WI38 (cell line): ENCODE results near the gene MRI1.

Source experiments
- H3K4me3 ChIP-seq: 2 replicates; pipeline ENCODE4 v1.5.1; 2011; ENCODE audit warnings: low read depth, mild to moderate bottlenecking, control low read depth, low read length
- TF ChIP-seq, protein P1 (sequence below): IDR thresholded peaks from 2 replicates; pipeline ENCODE4 v1.5.1; 2012; ENCODE audit warnings: low read depth, mild to moderate bottlenecking, control low read depth, low read length

Gene MRI1

DNA sequence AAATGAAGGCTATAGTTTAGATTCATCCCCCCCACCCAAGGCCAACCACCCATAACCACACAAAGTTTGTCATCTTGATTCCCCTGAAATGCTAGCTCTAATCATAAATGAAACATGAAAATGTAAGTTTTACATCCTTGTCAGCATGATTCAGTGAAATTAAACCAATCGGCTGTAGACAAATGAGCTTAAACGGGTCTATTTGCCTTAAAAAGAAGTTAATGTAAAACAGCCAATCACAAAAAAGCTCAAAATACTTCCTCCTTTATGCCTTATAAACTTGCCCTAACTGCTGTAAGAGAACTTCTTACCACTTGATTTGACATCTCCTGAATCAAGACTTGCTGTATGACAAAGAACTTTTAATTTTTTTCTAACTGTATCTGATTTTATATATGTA lies 34.5 kb upstream of the MRI1 start:
- TF ChIP-seq, protein P1, sequence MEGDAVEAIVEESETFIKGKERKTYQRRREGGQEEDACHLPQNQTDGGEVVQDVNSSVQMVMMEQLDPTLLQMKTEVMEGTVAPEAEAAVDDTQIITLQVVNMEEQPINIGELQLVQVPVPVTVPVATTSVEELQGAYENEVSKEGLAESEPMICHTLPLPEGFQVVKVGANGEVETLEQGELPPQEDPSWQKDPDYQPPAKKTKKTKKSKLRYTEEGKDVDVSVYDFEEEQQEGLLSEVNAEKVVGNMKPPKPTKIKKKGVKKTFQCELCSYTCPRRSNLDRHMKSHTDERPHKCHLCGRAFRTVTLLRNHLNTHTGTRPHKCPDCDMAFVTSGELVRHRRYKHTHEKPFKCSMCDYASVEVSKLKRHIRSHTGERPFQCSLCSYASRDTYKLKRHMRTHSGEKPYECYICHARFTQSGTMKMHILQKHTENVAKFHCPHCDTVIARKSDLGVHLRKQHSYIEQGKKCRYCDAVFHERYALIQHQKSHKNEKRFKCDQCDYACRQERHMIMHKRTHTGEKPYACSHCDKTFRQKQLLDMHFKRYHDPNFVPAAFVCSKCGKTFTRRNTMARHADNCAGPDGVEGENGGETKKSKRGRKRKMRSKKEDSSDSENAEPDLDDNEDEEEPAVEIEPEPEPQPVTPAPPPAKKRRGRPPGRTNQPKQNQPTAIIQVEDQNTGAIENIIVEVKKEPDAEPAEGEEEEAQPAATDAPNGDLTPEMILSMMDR, result no peak
- H3K4me3 ChIP-seq, result no peak overlapping the region

DNA sequence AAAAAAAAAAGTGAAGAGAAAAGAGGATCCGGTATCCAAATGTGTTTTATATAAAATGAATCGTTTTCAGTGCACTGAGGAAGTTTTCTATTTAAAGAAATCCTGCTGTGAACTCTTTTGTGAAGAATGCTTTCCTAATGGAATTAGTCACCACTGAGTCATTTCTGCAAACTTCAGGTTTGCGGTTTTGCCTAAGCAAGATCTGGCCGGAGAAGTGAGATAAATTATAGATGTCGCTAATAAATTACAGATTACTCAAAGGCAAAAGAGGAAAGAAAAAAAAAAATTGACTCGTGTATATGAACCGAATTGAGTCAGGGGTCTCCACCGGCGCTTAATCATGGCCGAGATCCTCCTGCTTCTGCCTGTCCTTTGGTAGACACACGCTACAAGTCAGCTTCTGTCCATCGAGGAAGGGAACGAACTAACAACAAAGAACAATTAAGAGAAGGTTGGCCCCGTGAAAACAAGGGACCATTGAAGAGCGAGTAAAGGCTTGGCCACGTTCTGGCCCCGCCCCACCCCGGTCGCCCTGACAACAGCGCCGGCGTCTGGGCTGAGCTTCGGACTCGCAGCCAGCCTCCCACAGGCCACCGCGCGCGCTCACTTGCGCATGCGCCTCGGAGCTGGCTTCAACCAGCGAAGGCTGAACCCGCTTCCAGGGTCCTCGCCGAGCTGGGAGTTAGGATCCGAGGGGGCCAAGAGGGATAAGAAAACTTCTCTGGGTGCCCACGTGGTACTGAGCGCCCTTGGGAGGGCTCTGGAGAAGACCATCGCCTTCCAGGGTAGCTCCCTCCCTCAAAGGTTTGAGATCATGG lies 33.0 kb upstream of the MRI1 start:
- TF ChIP-seq, protein P1, result no peak
- peak overlapping the region; percentile 67 for H3K4me3 ChIP-seq

DNA sequence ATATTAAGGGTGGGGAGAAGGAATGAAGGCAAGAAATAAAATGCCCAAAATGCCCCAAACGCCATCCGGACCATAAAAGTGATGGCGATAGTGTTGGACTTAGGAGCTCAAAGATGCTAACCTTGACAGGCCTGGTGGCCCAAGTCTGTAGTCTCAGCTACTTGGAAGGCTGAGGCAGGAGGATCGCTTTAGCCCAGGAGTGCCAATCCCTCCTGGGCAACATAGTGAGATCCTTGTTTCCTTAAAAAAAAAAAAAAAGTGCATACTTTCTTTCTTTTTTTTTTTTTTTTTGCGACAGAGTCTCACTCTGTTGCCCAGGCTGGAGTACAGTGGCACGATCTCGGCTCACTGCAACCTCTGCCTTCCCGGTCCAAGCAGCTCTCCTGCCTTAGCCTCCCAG lies 32.0 kb upstream of the MRI1 start:
- peak overlapping the region; percentile 67 for H3K4me3 ChIP-seq
- TF ChIP-seq, protein P1, result no peak

DNA sequence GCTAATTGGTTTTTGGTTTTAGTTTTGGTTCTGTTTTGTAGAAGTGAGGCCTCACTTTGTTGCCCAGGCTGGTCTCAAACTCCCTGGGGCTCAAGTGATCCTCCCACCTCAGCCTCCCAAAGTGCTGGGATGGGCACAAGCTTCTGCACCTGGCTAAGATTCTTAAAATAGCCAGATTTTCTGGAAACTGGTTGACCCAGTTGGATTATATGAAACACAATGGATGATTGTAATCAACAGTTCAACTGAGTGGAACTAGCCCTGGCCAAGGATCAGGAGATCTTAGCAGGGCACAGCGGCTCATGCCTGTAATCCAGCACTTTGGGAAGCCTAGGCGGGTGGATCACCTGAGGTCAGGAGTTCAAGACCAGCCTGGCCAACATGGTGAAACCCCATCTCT lies 29.6 kb upstream of the MRI1 start:
- no peak overlapping the region for H3K4me3 ChIP-seq
- TF ChIP-seq, protein P1, result no peak

DNA sequence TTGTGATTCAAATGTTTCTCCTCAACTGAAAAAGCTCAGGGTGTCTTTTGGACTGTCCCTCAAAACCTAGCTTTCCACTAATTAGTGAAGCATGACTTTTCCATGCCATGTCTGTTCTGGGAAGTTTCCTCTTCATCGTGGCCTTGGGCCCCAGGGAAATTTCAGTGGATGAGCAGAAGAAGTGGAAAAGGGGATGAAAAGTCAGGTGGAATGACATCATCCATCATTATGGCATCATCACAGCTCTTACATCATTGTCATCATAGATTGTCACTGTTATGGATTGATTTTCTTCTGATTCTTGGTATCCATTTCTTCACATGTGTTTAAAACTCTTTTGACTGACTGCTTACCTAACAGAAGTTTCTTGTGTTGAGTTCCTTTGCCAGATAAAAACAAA lies 26.2 kb upstream of the MRI1 start:
- TF ChIP-seq, protein P1, result no peak
- H3K4me3 ChIP-seq, result no peak overlapping the region

DNA sequence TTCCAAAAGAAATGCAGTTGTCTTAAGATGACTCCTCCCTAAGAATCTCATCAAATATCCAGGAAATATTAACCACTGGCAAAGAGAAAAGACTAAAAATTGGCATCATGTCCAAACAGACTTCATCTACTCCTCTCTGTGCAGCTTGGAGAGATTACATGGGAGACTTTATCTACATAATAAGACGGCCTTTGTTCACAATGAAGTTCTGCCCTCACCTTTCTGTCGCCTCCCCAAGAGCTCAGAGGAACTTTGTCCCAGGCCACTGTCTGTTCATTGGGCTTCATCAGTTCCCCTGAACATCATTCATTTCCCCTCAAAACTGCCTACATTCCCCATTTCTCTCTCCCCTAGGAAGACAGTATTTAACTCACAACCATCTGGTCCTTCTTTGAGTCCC lies 22.4 kb upstream of the MRI1 start:
- TF ChIP-seq, protein P1, result no peak
- H3K4me3 ChIP-seq, result no peak overlapping the region

DNA sequence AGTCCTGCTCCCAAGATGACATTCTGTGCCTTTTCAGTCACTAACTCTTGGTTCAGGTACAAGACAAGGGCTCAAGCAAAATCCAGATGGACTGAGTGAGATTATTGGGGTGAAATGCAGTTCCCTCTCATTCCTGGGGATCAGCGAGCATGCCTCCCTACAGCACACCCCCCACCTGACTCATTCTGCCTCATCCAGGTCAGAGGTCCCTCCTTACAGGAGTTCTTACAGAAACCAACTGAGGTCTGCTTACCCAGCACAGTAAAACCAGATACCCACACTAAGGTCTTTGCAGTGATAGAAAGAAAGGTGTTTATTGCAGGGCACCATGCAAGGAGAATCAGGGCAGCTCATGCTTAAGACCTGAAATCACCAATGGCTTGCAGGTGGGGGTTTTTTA lies 21.6 kb upstream of the MRI1 start:
- no peak overlapping the region for H3K4me3 ChIP-seq
- TF ChIP-seq, protein P1, result no peak
